ENCODE data around the gene ACTN2.
A peak's percentile ranks its signal among the peaks of the same experiment; 100 is the strongest.

ACTN2 gene

GRCh38 chr1:236677641-236678235, 8.6 kb upstream of the ACTN2 start:
- Mint-ChIP-seq H3K36me3 (peaks cover 2% of the 10 kb centered on the region), H3K27ac (no peak overlapping the region), H3K4me1 (peaks cover 6% of the 10 kb centered on the region), H3K27me3 (peaks cover 11% of the 10 kb centered on the region), H3K9me3 (peaks cover 2% of the 10 kb centered on the region), H3K4me3 (no peak overlapping the region)
- DNase-seq (ENCODE audit: low spot score in 2 of 2): no peak
- no peak for ATAC-seq (ENCODE audit: low read depth)

- DNase-seq (ENCODE audit: low spot score in 2 of 2) (no peak), ATAC-seq (ENCODE audit: low read depth) (no peak)
- H3K9me3 Mint-ChIP-seq: peaks cover 5% of the 10 kb centered on the region
- peaks cover 6% of the 10 kb centered on the region for H3K4me1 Mint-ChIP-seq
- no peak overlapping the region for H3K27ac Mint-ChIP-seq
- peaks cover 5% of the 10 kb centered on the region for H3K36me3 Mint-ChIP-seq
- no peak overlapping the region for H3K4me3 Mint-ChIP-seq
- peaks cover 13% of the 10 kb centered on the region for H3K27me3 Mint-ChIP-seq
Observed at GRCh38 chr1:236681219-236681618, 5.1 kb upstream of the ACTN2 start.

DNA sequence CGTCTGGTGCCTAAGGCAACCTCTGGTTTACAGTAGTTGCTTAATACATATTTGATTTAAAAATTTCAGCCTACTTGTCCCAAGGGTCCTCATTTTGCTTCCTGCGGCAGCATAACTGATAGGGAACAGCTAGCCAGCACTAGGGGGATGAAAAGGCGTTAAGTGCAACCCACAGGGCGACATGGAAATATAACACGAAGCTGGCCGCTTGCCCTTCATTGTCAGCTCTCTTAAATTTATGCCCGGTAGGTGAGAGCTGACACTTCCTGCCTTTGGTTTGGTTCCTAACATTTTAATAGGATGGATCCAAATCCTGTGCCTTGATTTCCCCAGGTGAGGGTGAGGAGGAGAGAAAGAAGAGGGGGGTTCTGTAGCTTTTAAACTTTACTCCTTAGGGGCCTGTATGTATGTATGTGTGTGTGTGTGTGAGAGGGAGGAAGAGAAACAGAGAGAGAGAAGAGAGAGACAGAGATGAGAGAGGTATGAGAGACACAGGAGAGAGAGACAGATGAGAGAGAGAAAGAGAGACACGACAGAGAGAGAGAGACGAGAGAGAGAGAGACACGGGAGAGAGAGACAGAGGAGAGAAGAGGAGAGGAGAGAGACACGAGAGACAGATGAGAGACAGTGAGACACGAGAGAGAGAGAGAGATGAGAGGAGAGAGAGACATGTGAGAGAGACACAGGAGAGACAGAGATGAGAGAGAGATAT, 938 bp upstream of the ACTN2 start:
- peaks cover 23% of the 10 kb centered on the region for H3K27me3 Mint-ChIP-seq
- H3K27ac Mint-ChIP-seq: peak overlapping the region; percentile 5
- H3K4me3 Mint-ChIP-seq: peak overlapping the region; percentile 73
- H3K4me1 Mint-ChIP-seq: peaks cover 6% of the 10 kb centered on the region
- peaks cover 5% of the 10 kb centered on the region for H3K9me3 Mint-ChIP-seq
- DNase-seq (ENCODE audit: low spot score in 2 of 2) (no peak), ATAC-seq (ENCODE audit: low read depth) (no peak)
- peaks cover 5% of the 10 kb centered on the region for H3K36me3 Mint-ChIP-seq

DNA sequence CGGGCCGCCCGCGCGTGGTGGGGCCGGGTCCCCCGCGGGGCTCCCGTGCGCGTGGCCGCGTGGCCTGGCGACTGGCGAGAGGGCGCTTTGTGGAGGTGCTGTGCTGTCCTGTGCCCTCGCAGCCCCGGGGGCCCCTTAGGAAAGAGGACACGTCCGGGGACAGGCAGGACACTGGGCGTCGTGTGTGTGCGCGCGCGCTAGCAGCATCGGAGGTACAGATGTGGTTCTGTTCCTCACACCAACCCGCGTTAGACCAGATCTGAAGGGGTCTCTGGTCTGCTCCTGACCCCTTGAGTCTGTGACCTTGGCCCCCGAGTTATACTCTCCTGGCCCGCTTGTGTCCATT, 489 bp downstream of the ACTN2 start:
- Mint-ChIP-seq H3K27me3 (peaks cover 25% of the 10 kb centered on the region), H3K36me3 (peaks cover 5% of the 10 kb centered on the region), H3K4me3 (peak overlapping the region; percentile 51), H3K4me1 (peaks cover 6% of the 10 kb centered on the region), H3K9me3 (peaks cover 5% of the 10 kb centered on the region), H3K27ac (no peak overlapping the region)
- DNase-seq (ENCODE audit: low spot score in 2 of 2): peak in 1 of 2 donors; percentile 14
- ATAC-seq (ENCODE audit: low read depth): no peak

DNA sequence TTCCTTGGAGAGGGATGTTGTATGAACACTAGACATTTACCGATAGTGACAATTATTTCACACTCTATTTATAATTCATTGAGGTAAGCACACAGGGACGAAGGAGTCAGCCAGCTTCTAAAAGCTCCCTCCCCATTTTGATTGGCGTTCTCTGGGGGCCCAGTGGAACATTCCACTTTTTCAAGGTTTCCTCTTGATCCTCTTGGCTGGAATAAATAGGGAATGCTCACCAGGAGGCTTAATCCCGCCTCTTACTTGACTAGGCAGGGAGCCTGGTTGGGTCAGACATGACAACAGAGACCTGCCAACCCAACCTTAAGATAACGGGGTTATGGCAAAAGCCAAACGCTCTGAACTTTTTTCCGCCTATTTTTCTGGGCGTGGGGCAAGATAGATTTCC, 974 bp downstream of the ACTN2 start:
- H3K4me1 Mint-ChIP-seq: peaks cover 6% of the 10 kb centered on the region
- peaks cover 5% of the 10 kb centered on the region for H3K9me3 Mint-ChIP-seq
- H3K27ac Mint-ChIP-seq: no peak overlapping the region
- peaks cover 5% of the 10 kb centered on the region for H3K36me3 Mint-ChIP-seq
- ATAC-seq (ENCODE audit: low read depth): no peak
- H3K4me3 Mint-ChIP-seq: peak overlapping the region; percentile 51
- H3K27me3 Mint-ChIP-seq: peaks cover 30% of the 10 kb centered on the region
- DNase-seq (ENCODE audit: low spot score in 2 of 2): no peak

DNA sequence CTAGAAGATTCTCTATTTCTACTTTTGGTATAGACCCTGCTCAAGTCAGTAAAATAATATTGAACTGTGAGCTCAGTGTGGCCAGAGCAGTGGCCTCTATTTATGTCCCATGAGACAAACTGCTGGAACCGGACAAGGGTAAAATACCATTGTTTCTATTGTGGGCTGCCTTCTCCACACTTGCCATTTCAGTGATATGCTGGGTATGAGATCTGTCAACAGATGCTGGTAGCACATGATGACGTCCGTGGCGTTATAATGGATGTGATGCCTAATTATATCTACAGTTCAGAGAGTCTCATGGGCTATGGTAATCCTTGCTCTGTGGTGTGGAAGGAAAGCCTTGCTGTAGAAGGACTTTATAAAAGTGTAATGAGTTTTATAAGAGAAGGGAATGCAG, 2.4 kb downstream of the ACTN2 start:
- no peak for DNase-seq (ENCODE audit: low spot score in 2 of 2)

DNA sequence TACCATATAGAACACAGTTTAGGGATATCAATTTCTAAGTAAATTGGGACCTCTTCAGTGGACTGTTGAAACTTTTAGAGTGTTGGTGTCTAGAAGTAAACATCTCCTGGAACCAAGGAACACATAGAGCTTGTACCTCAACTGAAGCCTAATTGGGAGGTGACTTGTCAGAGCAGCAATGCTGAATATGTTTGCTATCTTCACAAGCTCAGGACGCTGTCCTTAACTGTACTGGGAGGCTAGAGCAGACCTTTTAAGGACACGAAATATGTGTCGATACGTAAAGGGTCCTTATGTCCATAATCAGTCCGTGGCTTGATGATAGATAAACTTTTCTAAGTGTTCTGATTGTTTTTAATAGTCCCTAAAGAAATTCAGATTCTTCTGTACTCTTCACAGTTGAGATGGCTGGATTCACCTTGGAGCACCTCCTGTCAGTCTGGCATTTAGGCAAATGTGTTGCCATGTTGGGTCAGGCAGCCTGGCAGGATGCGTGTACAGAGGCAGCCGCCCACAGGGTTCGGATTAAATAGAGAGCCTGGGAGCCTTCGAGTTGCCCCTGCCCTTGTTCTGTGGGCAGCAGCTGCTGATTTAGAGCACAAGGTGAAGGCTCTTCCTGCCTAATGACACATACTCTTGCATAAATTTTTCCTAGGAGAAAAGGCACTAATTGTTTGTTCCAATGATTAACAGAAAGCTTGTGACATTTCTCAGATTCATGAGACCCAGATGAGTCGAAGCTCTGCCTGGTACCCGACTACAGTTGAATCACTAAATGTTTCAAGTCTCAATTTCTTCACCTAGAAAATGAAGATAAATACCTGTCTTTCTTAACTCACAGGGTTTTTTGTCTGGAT, 3.6 kb downstream of the ACTN2 start:
- Mint-ChIP-seq H3K4me1 (peaks cover 6% of the 10 kb centered on the region), H3K4me3 (no peak overlapping the region), H3K9me3 (peaks cover 5% of the 10 kb centered on the region), H3K36me3 (peaks cover 5% of the 10 kb centered on the region), H3K27ac (no peak overlapping the region), H3K27me3 (peaks cover 33% of the 10 kb centered on the region)
- no peak for ATAC-seq (ENCODE audit: low read depth)
- no peak for DNase-seq (ENCODE audit: low spot score in 2 of 2)

More for the DNA sequence above, 2.4 kb downstream of the ACTN2 start:
- Mint-ChIP-seq H3K27me3 (peaks cover 31% of the 10 kb centered on the region), H3K27ac (no peak overlapping the region), H3K4me3 (no peak overlapping the region), H3K4me1 (peaks cover 6% of the 10 kb centered on the region), H3K36me3 (peaks cover 5% of the 10 kb centered on the region), H3K9me3 (peaks cover 5% of the 10 kb centered on the region)
- no peak for ATAC-seq (ENCODE audit: low read depth)

- no peaks in the 10 kb centered on the region for H3K9me3 Mint-ChIP-seq
- ATAC-seq (ENCODE audit: low read depth) (no peak), DNase-seq (ENCODE audit: low spot score in 2 of 2) (no peak)
- H3K36me3 Mint-ChIP-seq: no peaks in the 10 kb centered on the region
- no peaks in the 10 kb centered on the region for H3K4me1 Mint-ChIP-seq
- peaks cover 27% of the 10 kb centered on the region for H3K27me3 Mint-ChIP-seq
- H3K4me3 Mint-ChIP-seq: no peak overlapping the region
- no peak overlapping the region for H3K27ac Mint-ChIP-seq
Observed at GRCh38 chr1:236691348-236691747, 5.0 kb downstream of the ACTN2 start.

- H3K4me1 Mint-ChIP-seq: no peaks in the 10 kb centered on the region
- no peaks in the 10 kb centered on the region for H3K36me3 Mint-ChIP-seq
- ATAC-seq (ENCODE audit: low read depth) (no peak), DNase-seq (ENCODE audit: low spot score in 2 of 2) (no peak)
- H3K27me3 Mint-ChIP-seq: peaks cover 23% of the 10 kb centered on the region
- H3K27ac Mint-ChIP-seq: no peak overlapping the region
- H3K4me3 Mint-ChIP-seq: no peak overlapping the region
- H3K9me3 Mint-ChIP-seq: no peaks in the 10 kb centered on the region
Observed at GRCh38 chr1:236692128-236692527, 5.8 kb downstream of the ACTN2 start.

- Mint-ChIP-seq H3K27ac (no peak overlapping the region), H3K27me3 (peaks cover 19% of the 10 kb centered on the region), H3K9me3 (no peaks in the 10 kb centered on the region), H3K36me3 (no peaks in the 10 kb centered on the region), H3K4me3 (no peak overlapping the region), H3K4me1 (no peaks in the 10 kb centered on the region)
- DNase-seq (ENCODE audit: low spot score in 2 of 2) (no peak), ATAC-seq (ENCODE audit: low read depth) (no peak)
Observed at GRCh38 chr1:236692742-236693141, 6.4 kb downstream of the ACTN2 start.

DNA sequence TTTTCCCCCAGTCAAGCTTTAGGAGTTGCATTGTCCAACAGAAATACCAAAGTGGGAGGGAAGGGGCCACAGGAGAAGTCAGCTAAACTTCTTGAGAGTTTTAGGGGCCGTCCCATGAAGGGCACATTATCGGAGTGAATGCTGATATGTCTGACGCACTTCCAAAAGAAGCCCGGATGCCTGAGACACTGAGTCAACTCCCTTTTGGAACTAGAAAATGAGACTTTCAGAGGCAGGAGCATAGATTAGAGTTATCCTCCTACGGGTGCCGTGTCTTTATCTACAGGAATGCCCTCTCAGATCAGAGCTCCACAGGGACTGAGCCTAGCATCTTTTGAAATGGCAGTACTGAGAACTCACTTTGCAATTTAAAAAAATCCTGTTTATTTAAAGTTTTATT, 13.1 kb downstream of the ACTN2 start:
- Mint-ChIP-seq H3K27ac (no peak overlapping the region), H3K4me3 (no peak overlapping the region), H3K36me3 (no peaks in the 10 kb centered on the region), H3K4me1 (no peaks in the 10 kb centered on the region), H3K27me3 (peaks cover 5% of the 10 kb centered on the region), H3K9me3 (no peaks in the 10 kb centered on the region)
- no peak for ATAC-seq (ENCODE audit: low read depth)
- DNase-seq (ENCODE audit: low spot score in 2 of 2): no peak

DNA sequence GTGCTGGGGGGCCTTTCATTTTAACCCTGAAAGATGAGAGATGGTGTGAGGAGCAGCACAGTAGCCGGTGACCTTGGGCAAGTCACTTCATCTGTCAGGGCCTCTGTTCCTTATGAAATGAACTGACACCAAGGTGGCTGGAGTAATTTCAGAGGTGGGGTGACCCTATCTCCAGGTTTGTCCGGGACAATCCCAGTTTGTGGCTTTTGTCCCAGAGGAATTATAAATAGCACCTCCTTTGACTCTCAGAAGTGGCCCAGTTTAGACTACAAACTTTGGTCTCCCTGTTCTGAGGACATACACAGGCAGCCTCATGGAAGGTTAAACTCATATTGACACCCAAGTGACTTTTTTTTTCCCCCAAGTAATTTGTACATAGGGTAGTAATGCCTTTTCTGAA, 14.6 kb downstream of the ACTN2 start:
- ATAC-seq (ENCODE audit: low read depth): no peak
- Mint-ChIP-seq H3K4me3 (no peak overlapping the region), H3K4me1 (no peaks in the 10 kb centered on the region), H3K9me3 (no peaks in the 10 kb centered on the region), H3K36me3 (no peaks in the 10 kb centered on the region), H3K27ac (no peak overlapping the region), H3K27me3 (peaks cover 5% of the 10 kb centered on the region)
- DNase-seq (ENCODE audit: low spot score in 2 of 2): no peak

DNA sequence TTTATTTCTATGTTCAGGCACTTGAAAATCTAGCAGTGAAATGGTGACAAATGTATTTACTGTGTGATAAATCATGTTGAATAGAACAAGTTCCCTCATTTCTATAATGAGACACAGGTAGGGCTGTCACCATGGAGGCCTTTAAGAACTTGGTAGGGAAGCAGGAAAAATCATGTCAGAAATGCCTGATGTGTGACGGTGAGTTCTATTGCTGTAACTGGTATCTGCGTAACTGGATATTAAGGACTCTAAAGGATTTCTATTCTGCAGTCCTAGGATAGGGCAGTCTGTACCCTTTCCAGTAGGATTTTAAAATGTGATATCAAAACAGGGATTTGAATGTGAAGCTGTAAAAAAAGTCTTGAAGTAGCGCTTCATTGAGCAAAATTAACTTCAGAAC, 15.5 kb downstream of the ACTN2 start:
- no peak for DNase-seq (ENCODE audit: low spot score in 2 of 2)
- no peaks in the 10 kb centered on the region for H3K9me3 Mint-ChIP-seq
- peaks cover 5% of the 10 kb centered on the region for H3K27me3 Mint-ChIP-seq
- H3K4me1 Mint-ChIP-seq: no peaks in the 10 kb centered on the region
- no peak overlapping the region for H3K27ac Mint-ChIP-seq
- H3K36me3 Mint-ChIP-seq: no peaks in the 10 kb centered on the region
- ATAC-seq (ENCODE audit: low read depth): no peak
- no peak overlapping the region for H3K4me3 Mint-ChIP-seq

- no peak overlapping the region for H3K4me3 Mint-ChIP-seq
- no peaks in the 10 kb centered on the region for H3K36me3 Mint-ChIP-seq
- H3K4me1 Mint-ChIP-seq: no peaks in the 10 kb centered on the region
- DNase-seq (ENCODE audit: low spot score in 2 of 2): no peak
- H3K27ac Mint-ChIP-seq: no peak overlapping the region
- ATAC-seq (ENCODE audit: low read depth): no peak
- H3K9me3 Mint-ChIP-seq: no peaks in the 10 kb centered on the region
- H3K27me3 Mint-ChIP-seq: peaks cover 5% of the 10 kb centered on the region
Observed at GRCh38 chr1:236702791-236703394, 16.6 kb downstream of the ACTN2 start.

Measured in memory B cell (primary cell).